BE2C (cell line): ENCODE measurements around the gene PAQR7.
A peak's percentile ranks its signal among the peaks of the same experiment; 100 is the strongest.

ENCODE experiments used
- DNase-seq: peaks from one replicate; pipeline ENCODE4 v3.0.0-alpha.2; 2020
- H3K27me3 ChIP-seq: fragments of 250-450 bp; sonication (Bioruptor Pico); 2 replicates; pipeline ENCODE4 v1.5.1; 2020; ENCODE audit warnings: mild to moderate bottlenecking
- H3K36me3 ChIP-seq: fragments of 250-450 bp; sonication (Bioruptor Pico); 2 replicates; pipeline ENCODE4 v1.5.1; 2020; ENCODE audit warnings: mild to moderate bottlenecking
- H3K4me1 ChIP-seq: fragments of 250-450 bp; sonication (Bioruptor Pico); 2 replicates; pipeline ENCODE4 v1.5.1; 2020
- H3K4me3 ChIP-seq: 2 replicates; pipeline ENCODE4 v1.5.1; 2011; ENCODE audit warnings: low read depth, low read length
- H3K9me3 ChIP-seq: fragments of 250-450 bp; sonication (Bioruptor Pico); 2 replicates; pipeline ENCODE4 v1.5.1; 2020
- TF ChIP-seq, protein P1 (sequence below): IDR thresholded peaks from 2 replicates; pipeline ENCODE4 v1.5.1; 2012; ENCODE audit warnings: mild to moderate bottlenecking, low read depth, low read length

The PAQR7 gene

DNA sequence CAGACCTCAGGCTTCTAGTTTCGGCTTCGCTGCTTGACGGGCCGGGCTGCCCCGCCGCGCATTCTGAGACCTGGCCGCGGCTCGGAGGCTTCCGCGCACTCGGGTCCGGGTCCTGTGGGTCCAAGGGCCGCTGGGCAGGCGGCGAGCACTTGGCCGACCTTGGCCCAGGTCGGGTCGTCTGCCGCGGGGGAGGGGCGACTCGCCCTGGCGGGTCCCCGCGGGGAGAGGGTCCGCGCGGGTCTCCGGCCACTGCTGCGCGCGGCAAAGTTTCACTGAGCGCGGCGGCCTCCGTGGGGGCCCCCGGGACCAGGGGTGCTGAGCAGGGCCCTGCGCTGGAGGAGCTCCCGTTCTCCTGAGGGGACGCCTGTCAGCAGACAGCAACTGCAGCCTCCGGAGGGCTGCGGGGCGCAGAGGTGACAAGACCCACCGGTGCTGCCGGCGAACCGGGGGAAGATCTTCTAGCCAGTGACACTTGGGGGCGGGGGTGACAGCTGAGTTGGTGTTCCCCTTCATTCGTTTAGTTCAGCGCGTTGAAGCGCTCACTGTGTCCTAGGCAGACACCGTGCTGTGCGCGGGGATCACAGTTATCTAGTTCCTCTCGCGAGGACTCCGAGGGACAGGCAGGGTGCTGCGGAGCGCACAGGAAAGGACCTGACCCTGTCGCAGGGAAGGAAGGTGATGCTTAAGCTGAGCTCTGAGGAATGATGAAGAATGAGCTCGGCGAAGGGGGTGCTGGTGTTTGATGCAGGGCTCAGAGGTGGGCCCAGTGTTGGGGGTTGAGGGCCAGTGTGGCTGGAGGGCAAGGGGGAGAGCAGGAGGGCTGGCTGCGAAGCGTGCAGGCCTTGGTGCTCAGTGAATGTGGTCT is 55.0 kb downstream of the PAQR7 start:
- TF ChIP-seq, protein P1, sequence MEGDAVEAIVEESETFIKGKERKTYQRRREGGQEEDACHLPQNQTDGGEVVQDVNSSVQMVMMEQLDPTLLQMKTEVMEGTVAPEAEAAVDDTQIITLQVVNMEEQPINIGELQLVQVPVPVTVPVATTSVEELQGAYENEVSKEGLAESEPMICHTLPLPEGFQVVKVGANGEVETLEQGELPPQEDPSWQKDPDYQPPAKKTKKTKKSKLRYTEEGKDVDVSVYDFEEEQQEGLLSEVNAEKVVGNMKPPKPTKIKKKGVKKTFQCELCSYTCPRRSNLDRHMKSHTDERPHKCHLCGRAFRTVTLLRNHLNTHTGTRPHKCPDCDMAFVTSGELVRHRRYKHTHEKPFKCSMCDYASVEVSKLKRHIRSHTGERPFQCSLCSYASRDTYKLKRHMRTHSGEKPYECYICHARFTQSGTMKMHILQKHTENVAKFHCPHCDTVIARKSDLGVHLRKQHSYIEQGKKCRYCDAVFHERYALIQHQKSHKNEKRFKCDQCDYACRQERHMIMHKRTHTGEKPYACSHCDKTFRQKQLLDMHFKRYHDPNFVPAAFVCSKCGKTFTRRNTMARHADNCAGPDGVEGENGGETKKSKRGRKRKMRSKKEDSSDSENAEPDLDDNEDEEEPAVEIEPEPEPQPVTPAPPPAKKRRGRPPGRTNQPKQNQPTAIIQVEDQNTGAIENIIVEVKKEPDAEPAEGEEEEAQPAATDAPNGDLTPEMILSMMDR: no peak
- no peaks in the 10 kb centered on the region for H3K27me3 ChIP-seq
- H3K36me3 ChIP-seq: no peaks in the 10 kb centered on the region
- H3K4me3 ChIP-seq: peak overlapping the region; percentile 66
- no peaks in the 10 kb centered on the region for H3K9me3 ChIP-seq
- H3K4me1 ChIP-seq: peaks cover 3% of the 10 kb centered on the region
- peak; percentile 44 for DNase-seq

DNA sequence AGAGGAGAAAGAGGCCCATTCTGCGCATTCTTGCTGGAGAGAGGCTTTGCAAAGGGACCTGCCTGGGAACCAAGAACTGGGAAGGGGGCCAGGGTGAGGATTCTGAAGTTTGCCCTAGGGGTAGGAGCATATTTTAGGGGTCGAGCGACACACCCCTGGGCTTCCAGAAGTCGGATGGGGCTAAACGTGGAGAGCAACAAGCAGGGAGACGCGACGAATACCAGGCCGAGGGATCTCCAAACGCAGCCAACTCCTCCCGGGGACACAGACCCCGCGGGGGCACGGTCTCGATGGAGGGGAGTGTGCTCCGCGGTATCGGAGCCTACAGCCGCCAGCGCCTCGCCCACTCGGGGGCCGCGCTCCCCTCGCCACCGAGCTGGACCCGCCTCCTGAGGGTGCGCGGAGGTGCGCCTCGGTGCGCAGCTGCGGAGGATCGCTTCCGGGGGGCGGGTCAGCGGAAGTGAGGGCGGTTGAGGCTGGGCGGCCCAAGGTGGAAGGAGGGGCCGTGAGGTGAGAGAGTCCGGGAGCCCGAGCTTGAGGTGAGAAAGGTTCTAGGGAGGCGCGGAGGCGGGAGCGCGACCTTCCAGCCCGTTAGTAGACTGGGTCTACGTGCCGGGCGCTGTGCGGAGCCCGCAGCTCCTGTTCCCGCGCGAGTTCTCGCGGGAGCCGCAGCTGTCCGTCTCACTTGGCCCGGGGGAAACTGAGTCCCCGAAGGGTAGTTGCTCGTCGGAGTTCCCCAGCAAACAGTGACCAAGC is 55.8 kb downstream of the PAQR7 start, which contains the start of gene MTFR1L:
Gene MTFR1L (plus strand): TSS at position 464 of the 756 bp plus-strand sequence. CDS start 3,151 bp downstream, outside the sequence.
- Histone ChIP-seq H3K36me3 (no peaks in the 10 kb centered on the region), H3K9me3 (no peaks in the 10 kb centered on the region), H3K4me3 (peak within 1 kb of the TSS; percentile 66), H3K27me3 (no peaks in the 10 kb centered on the region), H3K4me1 (peaks cover 3% of the 10 kb centered on the region)
- DNase-seq: peak; percentile 75
- TF ChIP-seq, protein P1: no peak

DNA sequence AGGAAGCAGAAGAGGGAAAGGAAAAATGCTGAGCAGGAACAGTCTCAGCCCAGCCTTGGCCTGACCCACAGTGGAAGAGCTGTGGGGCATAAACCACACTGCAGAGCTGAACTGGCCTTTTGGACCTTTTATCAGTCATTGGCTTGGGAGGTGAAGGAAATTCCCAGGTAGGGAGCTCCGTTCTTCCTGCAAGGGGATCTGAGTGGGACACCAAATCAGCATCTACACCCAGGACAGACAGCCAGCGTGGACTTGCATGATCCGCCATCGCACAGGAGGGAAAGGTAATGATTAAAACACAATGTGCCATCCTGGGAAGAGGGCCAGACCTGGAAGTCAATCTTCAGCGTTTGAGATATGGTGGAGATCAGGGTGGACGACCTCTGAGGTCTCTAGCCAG is 56.9 kb downstream of the PAQR7 start:
- Histone ChIP-seq H3K9me3 (no peaks in the 10 kb centered on the region), H3K4me3 (no peak overlapping the region), H3K36me3 (no peaks in the 10 kb centered on the region), H3K4me1 (peaks cover 3% of the 10 kb centered on the region), H3K27me3 (no peaks in the 10 kb centered on the region)
- no peak for DNase-seq
- TF ChIP-seq, protein P1: no peak

DNA sequence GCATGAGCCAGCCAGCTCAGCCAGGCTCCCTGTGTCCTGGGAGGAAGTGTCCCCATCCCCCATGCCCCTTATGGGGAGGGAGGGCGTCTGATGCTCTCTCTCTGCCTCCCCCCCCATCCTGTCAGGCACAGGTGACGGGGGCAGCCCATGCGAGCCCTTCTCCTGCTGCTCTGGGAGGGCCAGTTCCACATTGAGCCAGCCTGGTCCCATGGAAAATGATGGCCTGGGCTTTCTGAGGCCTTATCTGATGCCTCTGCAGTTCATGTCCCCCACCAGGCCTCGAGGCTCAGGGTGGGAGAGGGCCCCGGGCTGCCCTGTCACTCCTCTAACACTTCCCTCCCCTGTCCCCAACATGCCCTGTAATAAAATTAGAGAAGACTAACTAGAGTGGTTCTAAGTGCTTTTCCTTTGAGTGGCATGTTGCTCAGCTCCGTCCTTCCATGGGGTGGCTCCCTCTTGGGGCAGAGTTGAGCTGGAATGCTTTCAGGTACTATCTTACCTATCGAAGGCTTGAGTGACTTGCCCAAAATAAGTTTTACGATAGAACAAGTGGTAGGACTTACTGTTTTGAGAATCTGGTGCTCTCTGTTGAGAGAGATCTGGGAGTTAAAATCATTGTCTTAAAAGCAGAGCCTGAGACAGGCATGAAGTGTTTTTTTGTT is 57.5 kb downstream of the PAQR7 start:
- H3K4me1 ChIP-seq: peaks cover 3% of the 10 kb centered on the region
- TF ChIP-seq, protein P1: peak; percentile 31
- H3K9me3 ChIP-seq: no peaks in the 10 kb centered on the region
- peak; percentile 44 for DNase-seq
- no peak overlapping the region for H3K4me3 ChIP-seq
- no peaks in the 10 kb centered on the region for H3K27me3 ChIP-seq
- no peaks in the 10 kb centered on the region for H3K36me3 ChIP-seq

DNA sequence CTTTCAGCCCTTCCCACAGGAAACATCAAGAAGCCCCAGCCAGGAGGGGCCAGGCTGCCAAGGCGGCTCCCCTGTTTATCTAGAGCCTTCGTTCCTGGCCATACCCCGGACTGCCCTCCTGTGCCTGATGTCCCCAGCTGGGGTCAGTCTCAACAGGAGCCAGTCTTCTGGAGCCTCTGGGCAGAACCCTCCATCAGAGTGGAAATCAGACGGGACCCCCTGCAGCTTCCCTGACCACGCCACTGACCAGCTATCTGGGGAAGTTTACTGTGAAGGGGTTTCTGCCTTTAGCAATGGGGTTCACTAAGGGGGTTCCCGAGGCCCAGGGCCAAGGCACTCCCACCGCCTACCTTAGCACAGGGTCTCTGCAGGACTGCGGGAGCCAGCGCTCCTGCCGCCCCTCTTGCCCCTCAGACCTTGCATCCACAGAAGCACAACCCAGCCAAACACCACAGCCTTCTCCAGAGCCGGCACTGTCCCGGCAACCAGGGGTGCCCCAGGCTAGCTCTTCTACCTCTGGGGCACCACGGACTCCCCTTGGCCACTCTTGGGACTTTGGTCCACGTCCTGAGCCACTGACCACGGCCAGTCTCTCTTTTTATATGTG is 59.3 kb downstream of the PAQR7 start:
- TF ChIP-seq, protein P1: no peak
- no peaks in the 10 kb centered on the region for H3K27me3 ChIP-seq
- H3K9me3 ChIP-seq: no peaks in the 10 kb centered on the region
- no peaks in the 10 kb centered on the region for H3K36me3 ChIP-seq
- H3K4me3 ChIP-seq: no peak overlapping the region
- H3K4me1 ChIP-seq: peaks cover 3% of the 10 kb centered on the region
- no peak for DNase-seq
